GM21526 (cell line): ENCODE measurements around the gene IMMP1L.

ENCODE experiments used
- ATAC-seq: cut with Tn5 transposase; IDR thresholded peaks from one replicate; pipeline ENCODE4 v1.9.1; 2021; ENCODE audit warnings: moderate library complexity; ENCODE audit not compliant: unreplicated experiment, low FRiP score

Gene IMMP1L

GRCh38 chr11:31408201-31408600, 101.2 kb downstream of the IMMP1L start:
- no peak for ATAC-seq

GRCh38 chr11:31404614-31405013, 104.8 kb downstream of the IMMP1L start:
- ATAC-seq: no peak

- no peak for ATAC-seq
Measured at GRCh38 chr11:31397239-31397834, 112.1 kb downstream of the IMMP1L start.

- no peak for ATAC-seq
Measured at GRCh38 chr11:31387379-31387778, 122.0 kb downstream of the IMMP1L start.

- no peak for ATAC-seq
Measured at GRCh38 chr11:31383116-31383515, 126.3 kb downstream of the IMMP1L start.
